Stomach (tissue), 4 donors: ENCODE measurements around the gene BCL3.

Source experiments
- EP300 ChIP-seq: sonication (generic); formaldehyde crosslinking; IDR thresholded peaks from one replicate; pipeline ENCODE4 v1.6.1; 2017; ENCODE audit warnings: antibody characterized with exemption
- POLR2AphosphoS5 ChIP-seq, 3 donors: sonication (generic); formaldehyde crosslinking; IDR thresholded peaks; one replicate each; pipeline ENCODE4 v1.6.1; 2016; ENCODE audit warnings: antibody characterized with exemption in 3 of 3
- TF ChIP-seq, protein P1 (sequence below), 7 experiments: fragments of 450-650 bp in 4 of 7; fragments of 200-600 bp in 3 of 7; sonication (generic) in 3 of 7; IDR thresholded peaks; one replicate each; pipeline ENCODE4 v1.5.1; 2016 to 2019; ENCODE audit warnings: antibody characterized with exemption in 7 of 7, control low read depth in 2 of 7, mild to moderate bottlenecking in 1 of 7

DNA sequence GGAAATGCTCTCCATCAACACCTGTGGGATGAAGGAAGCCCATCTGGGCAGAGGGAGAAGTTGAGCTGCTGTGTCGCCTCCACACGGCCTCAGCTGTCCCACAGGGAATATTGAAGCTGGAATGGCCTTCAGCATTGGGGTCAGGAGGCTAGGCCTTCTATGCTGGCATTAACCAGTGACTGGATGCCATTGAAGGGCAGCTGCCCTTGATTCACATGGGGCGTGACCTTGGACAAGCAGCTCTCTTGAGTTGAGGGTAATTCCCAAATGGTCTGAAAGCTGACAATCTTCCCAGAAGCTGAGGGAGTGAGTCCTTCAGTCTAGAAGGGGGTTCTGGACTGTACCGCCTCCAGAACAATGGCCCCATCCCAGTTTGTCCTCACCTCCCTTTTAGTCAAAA, 6.7 kb downstream of the BCL3 start:
- no peak for TF ChIP-seq EP300
- TF ChIP-seq, protein P1, sequence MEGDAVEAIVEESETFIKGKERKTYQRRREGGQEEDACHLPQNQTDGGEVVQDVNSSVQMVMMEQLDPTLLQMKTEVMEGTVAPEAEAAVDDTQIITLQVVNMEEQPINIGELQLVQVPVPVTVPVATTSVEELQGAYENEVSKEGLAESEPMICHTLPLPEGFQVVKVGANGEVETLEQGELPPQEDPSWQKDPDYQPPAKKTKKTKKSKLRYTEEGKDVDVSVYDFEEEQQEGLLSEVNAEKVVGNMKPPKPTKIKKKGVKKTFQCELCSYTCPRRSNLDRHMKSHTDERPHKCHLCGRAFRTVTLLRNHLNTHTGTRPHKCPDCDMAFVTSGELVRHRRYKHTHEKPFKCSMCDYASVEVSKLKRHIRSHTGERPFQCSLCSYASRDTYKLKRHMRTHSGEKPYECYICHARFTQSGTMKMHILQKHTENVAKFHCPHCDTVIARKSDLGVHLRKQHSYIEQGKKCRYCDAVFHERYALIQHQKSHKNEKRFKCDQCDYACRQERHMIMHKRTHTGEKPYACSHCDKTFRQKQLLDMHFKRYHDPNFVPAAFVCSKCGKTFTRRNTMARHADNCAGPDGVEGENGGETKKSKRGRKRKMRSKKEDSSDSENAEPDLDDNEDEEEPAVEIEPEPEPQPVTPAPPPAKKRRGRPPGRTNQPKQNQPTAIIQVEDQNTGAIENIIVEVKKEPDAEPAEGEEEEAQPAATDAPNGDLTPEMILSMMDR (IDR thresholded peaks at IDR 0.05), result no peak
- no peak for TF ChIP-seq POLR2AphosphoS5 (IDR thresholded peaks at IDR 0.05)
